ENCODE data around the gene VPS41.

Gene VPS41

GRCh38 chr7:38840736-38841460 lies 68.1 kb downstream of the VPS41 start:
- H3K4me3 ChIP-seq (ENCODE audit: low read length, poor library complexity, severe bottlenecking), result no peak overlapping the region
- no peaks in the 10 kb centered on the region for H3K79me2 ChIP-seq (ENCODE audit: insufficient read depth, low read length)
- H3K4me2 ChIP-seq (ENCODE audit: low read depth, low read length, poor library complexity, severe bottlenecking), result no peak overlapping the region
- H3K9ac ChIP-seq (ENCODE audit: low read depth, low read length, poor library complexity, severe bottlenecking), result no peak overlapping the region
- no peaks in the 10 kb centered on the region for H3K9me2 ChIP-seq (replicated peaks; ENCODE audit: low read depth, low read length)
- no peak for TF ChIP-seq EZH2phosphoT487 (IDR thresholded peaks at IDR 0.05; ENCODE audit: borderline replicate concordance)
- no peak for TF ChIP-seq CTCF (conservative IDR thresholded peaks at IDR 0.05; ENCODE audit: low read length)
- H3K4me1 ChIP-seq (ENCODE audit: insufficient read depth, low read length, poor library complexity, severe bottlenecking), result no peaks in the 10 kb centered on the region
- no peaks in the 10 kb centered on the region for H3F3A ChIP-seq (ENCODE audit: low read depth)
- H4K20me1 ChIP-seq (ENCODE audit: insufficient read depth, low read length, poor library complexity, severe bottlenecking), result no peaks in the 10 kb centered on the region
- no peaks in the 10 kb centered on the region for H3K9me3 ChIP-seq (ENCODE audit: insufficient read depth, low read depth, low read length)
- no peaks in the 10 kb centered on the region for H3K27me3 ChIP-seq (ENCODE audit: insufficient read depth, low read length, poor library complexity, severe bottlenecking)
- no peaks in the 10 kb centered on the region for H3K36me3 ChIP-seq (ENCODE audit: insufficient read depth, low read length)
- no peak overlapping the region for H2AFZ ChIP-seq (ENCODE audit: low read length)

DNA sequence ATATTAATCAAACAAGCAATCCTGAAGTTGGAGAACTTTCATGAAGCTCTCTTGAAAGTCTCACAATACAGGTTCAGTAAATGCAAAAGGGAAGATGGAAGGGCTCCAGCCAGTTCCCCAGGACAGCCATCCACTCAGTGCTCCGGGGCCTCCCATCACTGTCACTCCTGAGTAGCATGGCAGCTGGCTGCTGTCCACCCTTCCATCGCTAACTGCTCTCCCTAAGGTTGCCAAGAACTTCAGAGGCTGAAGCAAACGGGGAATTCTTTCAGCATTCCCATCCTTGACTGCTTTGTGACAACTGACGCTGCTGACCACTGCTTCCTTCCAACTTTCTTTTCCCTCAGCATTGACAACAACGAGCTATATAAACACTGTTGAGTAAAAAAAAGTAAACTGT lies 69.1 kb downstream of the VPS41 start:
- no peak overlapping the region for H3K9ac ChIP-seq (ENCODE audit: low read depth, low read length, poor library complexity, severe bottlenecking)
- H3K9me2 ChIP-seq (replicated peaks; ENCODE audit: low read depth, low read length), result no peaks in the 10 kb centered on the region
- no peak for TF ChIP-seq CTCF (conservative IDR thresholded peaks at IDR 0.05; ENCODE audit: low read length)
- TF ChIP-seq EZH2phosphoT487 (IDR thresholded peaks at IDR 0.05; ENCODE audit: borderline replicate concordance), result no peak
- no peaks in the 10 kb centered on the region for H3K4me1 ChIP-seq (ENCODE audit: insufficient read depth, low read length, poor library complexity, severe bottlenecking)
- no peaks in the 10 kb centered on the region for H3K9me3 ChIP-seq (ENCODE audit: insufficient read depth, low read depth, low read length)
- H2AFZ ChIP-seq (ENCODE audit: low read length), result no peak overlapping the region
- no peaks in the 10 kb centered on the region for H3K79me2 ChIP-seq (ENCODE audit: insufficient read depth, low read length)
- no peak overlapping the region for H3K4me3 ChIP-seq (ENCODE audit: low read length, poor library complexity, severe bottlenecking)
- no peaks in the 10 kb centered on the region for H4K20me1 ChIP-seq (ENCODE audit: insufficient read depth, low read length, poor library complexity, severe bottlenecking)
- H3K4me2 ChIP-seq (ENCODE audit: low read depth, low read length, poor library complexity, severe bottlenecking), result no peak overlapping the region
- no peaks in the 10 kb centered on the region for H3K27me3 ChIP-seq (ENCODE audit: insufficient read depth, low read length, poor library complexity, severe bottlenecking)
- H3F3A ChIP-seq (ENCODE audit: low read depth), result no peaks in the 10 kb centered on the region
- H3K36me3 ChIP-seq (ENCODE audit: insufficient read depth, low read length), result no peaks in the 10 kb centered on the region

GRCh38 chr7:38838725-38839385 lies 70.1 kb downstream of the VPS41 start:
- Histone ChIP-seq H3K36me3 (ENCODE audit: insufficient read depth, low read length) (no peaks in the 10 kb centered on the region), H3K79me2 (ENCODE audit: insufficient read depth, low read length) (no peaks in the 10 kb centered on the region), H3K9me3 (ENCODE audit: insufficient read depth, low read depth, low read length) (no peaks in the 10 kb centered on the region), H3K4me2 (ENCODE audit: low read depth, low read length, poor library complexity, severe bottlenecking) (no peak overlapping the region), H3K4me1 (ENCODE audit: insufficient read depth, low read length, poor library complexity, severe bottlenecking) (no peaks in the 10 kb centered on the region), H3F3A (ENCODE audit: low read depth) (no peaks in the 10 kb centered on the region), H3K27me3 (ENCODE audit: insufficient read depth, low read length, poor library complexity, severe bottlenecking) (no peaks in the 10 kb centered on the region), H3K9me2 (replicated peaks; ENCODE audit: low read depth, low read length) (no peaks in the 10 kb centered on the region), H4K20me1 (ENCODE audit: insufficient read depth, low read length, poor library complexity, severe bottlenecking) (no peaks in the 10 kb centered on the region), H2AFZ (ENCODE audit: low read length) (no peak overlapping the region), H3K4me3 (ENCODE audit: low read length, poor library complexity, severe bottlenecking) (no peak overlapping the region), H3K9ac (ENCODE audit: low read depth, low read length, poor library complexity, severe bottlenecking) (no peak overlapping the region)
- no peak for TF ChIP-seq EZH2phosphoT487 (IDR thresholded peaks at IDR 0.05; ENCODE audit: borderline replicate concordance)
- TF ChIP-seq CTCF (conservative IDR thresholded peaks at IDR 0.05; ENCODE audit: low read length), result no peak

Data from Loucy (cell line).